ENCODE measurements around the gene CDK5RAP2.
"Not testable (repeated sequence)": the region's sequence is repeated elsewhere in the genome, so short reads cannot be mapped to it uniquely, and the experiment has no call there.

Gene CDK5RAP2

GRCh38 chr9:120542701-120543490 is 37.1 kb downstream of the CDK5RAP2 start:
- DNase-seq = no peak

- no peak for DNase-seq
Measured at GRCh38 chr9:120541921-120542320, 38.0 kb downstream of the CDK5RAP2 start.

DNA sequence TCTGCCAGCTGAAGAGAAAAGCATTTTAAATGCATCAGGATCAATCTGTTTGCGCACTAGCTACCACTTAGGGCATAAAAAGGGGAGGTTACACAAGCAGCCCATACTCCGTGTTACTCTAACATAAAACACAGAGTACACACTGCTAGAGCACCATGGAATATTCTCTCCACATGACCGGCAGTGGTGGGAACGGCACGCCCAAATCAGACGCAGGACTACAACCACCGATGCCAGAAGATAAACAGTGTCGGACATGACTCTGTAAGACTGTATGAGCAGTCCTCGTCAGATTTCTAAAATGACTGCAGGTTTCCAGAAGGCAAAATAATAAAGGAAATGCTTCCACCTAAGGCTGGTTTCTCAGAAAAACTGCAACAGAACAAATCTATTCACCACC is 40.0 kb downstream of the CDK5RAP2 start:
- DNase-seq = no peak

DNA sequence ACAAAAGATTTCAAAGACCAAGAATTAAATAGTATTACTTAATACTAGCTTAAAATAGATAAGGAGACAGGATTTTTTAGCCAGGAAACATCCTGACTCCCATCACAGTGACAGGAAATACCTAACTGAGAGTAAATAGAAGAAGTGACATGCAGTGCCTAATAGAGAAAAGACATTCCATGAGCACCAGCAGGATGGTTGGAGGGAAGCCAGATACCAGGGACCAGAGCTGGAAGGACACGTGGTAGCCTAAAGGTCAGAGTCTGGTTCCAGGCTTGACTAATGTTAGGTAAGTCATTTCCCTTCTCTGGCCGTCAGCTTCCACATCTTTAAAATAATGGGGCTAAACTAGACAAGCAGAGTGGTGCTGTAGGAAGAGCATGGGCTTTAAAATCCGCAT is 41.6 kb downstream of the CDK5RAP2 start:
- DNase-seq = no peak

GRCh38 chr9:120536949-120537640 is 42.9 kb downstream of the CDK5RAP2 start:
- DNase-seq = no peak

DNA sequence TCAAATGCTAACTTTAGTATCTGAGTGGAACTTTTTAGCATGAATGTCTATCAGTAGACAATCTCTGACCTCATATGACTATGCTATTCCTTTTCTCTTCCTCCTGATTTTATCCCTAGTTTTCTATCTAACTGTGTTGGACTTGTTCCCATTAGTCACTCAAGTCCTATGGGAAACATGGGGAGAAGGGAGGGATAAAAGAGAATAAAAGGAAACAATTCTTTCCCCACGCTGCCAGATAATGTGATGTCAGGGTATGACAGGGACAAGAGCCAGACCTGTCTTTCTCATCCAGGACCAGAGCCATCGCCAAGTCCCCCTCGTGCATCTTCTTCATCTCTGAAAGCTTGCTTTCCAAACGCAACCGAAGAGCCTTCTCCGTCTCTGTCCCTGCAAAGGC is 43.9 kb downstream of the CDK5RAP2 start:
- DNase-seq = no peak

GRCh38 chr9:120534266-120534665 is 45.7 kb downstream of the CDK5RAP2 start:
- DNase-seq = no peak

GRCh38 chr9:120532891-120533290 is 47.1 kb downstream of the CDK5RAP2 start:
- no peak for DNase-seq

DNA sequence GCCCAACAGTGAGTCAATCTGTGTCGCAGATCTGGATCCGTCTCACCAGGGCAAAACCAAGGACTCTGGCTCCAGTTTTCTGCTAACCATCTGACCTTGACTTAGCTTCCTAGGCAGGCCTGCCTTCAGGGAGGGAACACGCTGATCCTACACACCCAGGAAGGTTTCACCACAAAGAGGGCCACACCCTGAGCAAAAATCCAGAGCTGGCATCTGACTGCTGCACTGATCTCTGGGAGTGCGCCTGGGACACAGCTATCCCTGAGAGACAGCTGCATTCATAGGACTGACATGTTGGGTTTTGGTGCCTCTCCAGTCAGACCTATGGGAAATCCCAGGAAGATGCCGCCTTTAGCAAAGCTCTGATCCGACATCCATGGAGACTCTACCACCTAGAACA is 47.5 kb downstream of the CDK5RAP2 start:
- no peak for DNase-seq

GRCh38 chr9:120531683-120532300 is 48.2 kb downstream of the CDK5RAP2 start:
- DNase-seq = no peak

DNA sequence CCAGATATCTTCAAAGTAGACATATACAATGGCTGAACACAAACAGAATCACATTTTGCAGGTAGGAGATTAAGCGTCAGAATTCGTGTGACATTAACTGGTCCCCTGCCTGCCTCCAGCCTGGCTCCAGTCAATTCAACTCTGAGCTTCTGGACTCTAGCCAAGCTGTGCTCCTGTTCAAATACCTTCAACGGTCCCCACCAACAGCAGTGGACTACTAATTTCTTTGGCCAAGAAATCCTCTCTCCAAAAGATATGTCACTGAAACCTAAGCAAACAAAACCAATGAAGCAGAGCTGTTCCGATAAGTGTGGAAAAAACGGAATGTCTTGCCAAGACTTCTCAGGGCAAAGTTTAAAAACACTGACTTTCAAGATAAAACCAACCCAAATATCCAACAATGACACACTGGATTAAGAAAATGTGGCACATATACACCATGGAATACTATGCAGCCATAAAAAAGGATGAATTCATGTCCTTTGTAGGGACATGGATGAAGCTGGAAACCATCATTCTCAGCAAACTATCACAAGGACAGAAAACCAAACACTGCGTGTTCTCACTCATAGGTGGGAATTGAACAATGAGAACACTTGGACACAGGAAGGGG is 49.6 kb downstream of the CDK5RAP2 start:
- DNase-seq = not testable (repeated sequence)

DNA sequence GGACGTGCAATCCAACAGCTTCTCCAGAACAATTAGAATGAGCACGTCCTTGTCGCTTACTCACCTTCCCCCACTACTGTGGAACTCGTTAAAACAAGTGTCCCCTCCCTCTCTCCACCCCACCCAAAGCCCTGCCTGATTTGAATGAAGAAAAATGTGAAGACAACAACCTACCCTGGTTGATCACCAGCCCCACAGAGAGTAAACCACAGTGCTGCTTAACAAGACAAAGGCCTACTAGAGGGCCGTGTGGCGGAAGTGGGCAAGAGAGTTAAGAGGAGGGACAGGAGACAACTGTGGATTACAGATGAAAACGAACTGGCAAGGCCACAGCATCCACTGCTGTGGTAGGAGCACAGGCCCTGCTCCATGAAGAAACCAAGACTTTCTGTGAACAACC is 51.1 kb downstream of the CDK5RAP2 start:
- DNase-seq = no peak

DNA sequence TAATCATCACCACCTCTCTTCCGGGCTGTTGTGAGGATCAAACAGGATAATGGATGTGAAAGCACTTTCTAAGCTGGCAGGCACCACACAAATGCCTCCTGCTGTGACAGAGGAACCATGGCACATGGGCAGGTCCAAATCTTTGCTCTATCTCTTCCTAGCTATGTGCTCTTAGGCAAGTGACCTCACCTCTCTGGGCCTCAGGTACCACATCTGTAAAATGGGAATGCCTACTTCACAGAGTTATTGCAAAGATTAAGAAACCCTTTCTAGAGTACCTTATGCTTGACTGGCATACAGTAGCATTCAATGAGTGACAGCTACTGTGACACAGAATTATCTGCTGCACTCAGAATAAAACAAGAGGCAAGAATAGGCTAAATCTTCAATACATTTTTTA is 51.6 kb downstream of the CDK5RAP2 start:
- no peak for DNase-seq

GRCh38 chr9:120526534-120526933 is 53.4 kb downstream of the CDK5RAP2 start:
- DNase-seq = no peak

DNA sequence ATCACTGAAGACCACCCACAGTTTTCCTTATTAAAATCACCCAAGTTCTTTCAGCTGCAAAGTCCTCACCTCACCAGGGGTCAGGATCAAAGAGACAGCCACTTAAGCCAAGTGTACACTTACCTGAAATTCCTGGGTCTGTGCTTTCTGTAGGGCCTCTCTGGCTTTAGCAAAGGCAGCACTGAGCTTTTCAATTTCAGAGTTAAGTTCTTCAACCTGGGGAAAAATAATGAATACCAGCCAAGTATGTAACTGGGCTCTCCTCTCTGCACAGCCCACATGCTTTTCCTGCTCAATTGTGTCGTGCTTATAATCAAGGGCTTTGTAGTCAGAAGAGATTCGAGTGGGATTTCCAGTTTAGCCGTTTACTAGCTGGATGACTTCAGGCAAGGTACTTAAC is 55.1 kb downstream of the CDK5RAP2 start:
- DNase-seq = no peak

- DNase-seq = no peak
Measured at GRCh38 chr9:120524038-120524437, 55.9 kb downstream of the CDK5RAP2 start.

DNA sequence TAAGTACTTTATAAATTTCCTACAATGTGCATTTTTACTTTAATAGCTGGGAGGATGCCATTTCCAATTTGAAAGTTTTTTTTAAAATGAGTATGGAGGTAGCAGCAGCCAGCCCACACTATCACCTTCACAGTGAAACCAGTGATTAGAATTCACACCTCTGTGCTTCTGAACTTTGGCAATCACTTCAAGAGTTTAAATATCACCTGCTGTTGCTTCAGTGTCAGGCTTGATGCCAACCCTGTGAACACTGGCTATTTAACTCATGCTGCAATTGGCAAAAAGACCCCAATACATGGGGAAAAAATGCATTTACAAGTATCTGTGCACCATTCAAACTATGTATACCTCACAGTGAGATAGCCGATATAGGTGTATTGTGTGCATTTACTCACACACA is 57.4 kb downstream of the CDK5RAP2 start:
- DNase-seq = no peak

DNA sequence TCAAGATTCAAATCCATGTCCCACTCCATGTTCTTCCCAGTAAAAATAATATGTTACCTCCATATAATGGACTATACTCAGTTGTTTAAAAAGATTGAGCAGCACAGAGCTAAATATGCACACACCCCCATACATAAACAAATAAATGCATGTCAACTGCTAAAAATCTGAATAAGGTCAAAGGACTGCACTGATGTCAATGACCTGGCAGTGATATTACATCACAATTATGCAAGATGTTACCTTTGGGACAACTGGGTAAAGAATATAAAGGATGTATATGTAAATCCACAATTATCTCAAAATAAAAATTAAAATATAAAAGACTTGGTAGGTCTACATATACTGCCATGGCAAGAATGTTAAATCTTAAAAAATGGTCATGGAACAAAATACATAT is 57.9 kb downstream of the CDK5RAP2 start:
- no peak for DNase-seq

- no peak for DNase-seq
Measured at GRCh38 chr9:120521101-120521500, 58.9 kb downstream of the CDK5RAP2 start.

GRCh38 chr9:120515996-120516395 is 64.0 kb downstream of the CDK5RAP2 start:
- DNase-seq = not testable (repeated sequence)

DNA sequence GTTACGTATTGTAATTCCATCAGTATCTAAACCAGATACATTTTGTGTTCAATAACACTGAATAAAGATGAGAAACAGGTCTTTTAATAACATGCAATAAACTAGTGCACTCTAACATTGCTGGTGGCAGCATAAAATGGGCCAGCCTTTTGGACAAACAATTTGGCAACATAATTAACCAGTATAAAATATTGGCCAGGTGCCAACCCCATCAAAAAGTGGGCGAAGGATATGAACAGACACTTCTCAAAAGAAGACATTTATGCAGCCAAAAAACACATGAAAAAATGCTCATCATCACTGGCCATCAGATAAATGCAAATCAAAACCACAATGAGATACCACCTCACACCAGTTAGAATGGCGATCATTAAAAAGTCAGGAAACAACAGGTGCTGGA is 64.5 kb downstream of the CDK5RAP2 start:
- not testable (repeated sequence) for DNase-seq

DNA sequence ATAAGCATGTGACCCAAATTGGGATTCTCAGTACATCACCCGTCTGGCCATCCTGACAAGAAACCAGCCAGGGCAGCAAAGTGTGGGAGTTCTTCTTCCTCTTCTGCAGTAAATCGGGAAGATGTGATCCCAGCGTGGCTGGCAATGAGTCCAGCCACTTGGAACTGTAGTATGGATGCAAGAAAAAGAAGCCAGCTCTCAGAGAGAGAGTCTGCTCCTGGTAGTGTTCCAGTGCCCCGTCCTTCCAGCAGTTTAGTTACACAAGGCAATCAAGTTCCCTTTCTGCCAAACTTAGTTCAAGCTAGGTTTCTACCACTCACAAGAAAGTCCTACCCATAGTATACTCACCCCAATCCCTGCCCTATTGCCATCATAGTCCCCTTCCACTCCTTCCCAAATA is 65.6 kb downstream of the CDK5RAP2 start:
- no peak for DNase-seq

DNA sequence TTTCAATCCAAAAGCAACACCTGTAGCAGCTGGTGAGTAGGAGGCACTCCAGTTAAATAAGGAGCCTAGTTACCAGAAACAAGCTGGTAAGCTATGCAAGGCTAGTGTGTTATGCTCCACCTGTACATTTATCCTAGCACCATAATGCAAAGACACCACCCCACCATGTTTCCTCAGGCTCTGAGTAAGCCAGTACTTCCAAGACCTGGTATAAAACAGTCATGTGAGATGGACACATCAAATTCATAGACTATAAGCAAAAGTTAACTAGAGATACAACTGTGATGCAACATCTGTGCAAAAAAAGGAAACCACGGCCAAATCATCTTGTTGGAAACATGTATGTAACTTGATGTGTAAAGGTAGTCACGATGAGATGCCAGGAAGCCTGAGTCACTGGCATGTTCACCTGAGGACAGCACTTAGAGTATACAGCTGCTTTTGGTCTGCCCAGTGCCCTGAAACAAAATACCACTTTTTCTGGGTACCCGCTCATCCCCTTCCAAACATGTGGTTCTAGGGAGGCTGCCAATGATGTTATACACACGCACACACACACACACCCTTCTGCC is 66.1 kb downstream of the CDK5RAP2 start:
- no peak for DNase-seq
